ENCODE measurements around the gene TEX13A. TPM values are rescaled to one million over a fixed set of nuclear protein-coding genes. Genes with fewer than 3 reads are reported as not detected.

The TEX13A gene
- polyA plus RNA-seq, 1 donor (not counting 4 experiments of a cell fraction or from before 2014, with no cell fraction given): not detected

DNA sequence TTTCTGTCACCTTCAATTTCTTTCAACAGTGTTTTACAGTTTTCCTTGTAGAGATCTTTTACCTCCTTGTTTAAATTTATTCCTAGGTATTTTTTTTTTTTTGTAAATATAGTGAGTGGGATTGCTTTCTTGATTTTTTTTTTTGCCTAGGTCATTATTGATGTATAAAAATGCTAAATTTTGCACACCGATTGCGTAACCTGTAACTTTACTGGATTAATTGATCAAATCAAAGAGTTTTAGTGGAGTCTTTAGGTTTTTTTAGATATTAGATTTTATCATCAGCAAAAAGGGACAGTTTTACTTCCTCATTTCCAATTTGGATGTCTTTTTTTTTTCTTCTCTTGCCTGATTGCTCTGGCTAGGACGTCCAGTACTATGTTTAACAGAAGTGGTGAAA, 40.9 kb downstream of the TEX13A start:
- Histone ChIP-seq H3K27ac (ENCODE audit: control insufficient read depth, insufficient read depth, low read length) (no peak overlapping the region), H4K20me1 (ENCODE audit: control insufficient read depth, extremely low read depth, insufficient read depth, low read length) (no peaks in the 10 kb centered on the region), H3K9me3 (ENCODE audit: control insufficient read depth, low read depth, low read length) (no peaks in the 10 kb centered on the region), H3K4me3 (ENCODE audit: control insufficient read depth in 2 of 3, extremely low read depth in 1 of 3, insufficient read depth in 2 of 3, low read depth in 1 of 3, low read length in 3 of 3) (no peak overlapping the region), H2AFZ (ENCODE audit: control insufficient read depth, low read length) (no peak overlapping the region), H3K79me2 (ENCODE audit: control insufficient read depth, insufficient read depth, low read length) (no peaks in the 10 kb centered on the region), H3K4me2 (ENCODE audit: control insufficient read depth, extremely low read depth, insufficient read depth, low read depth, low read length) (no peak overlapping the region), H3K9ac (ENCODE audit: control insufficient read depth, extremely low read depth, insufficient read depth, low read length) (no peak overlapping the region), H3K27me3 (ENCODE audit: control insufficient read depth, extremely low read depth, insufficient read depth, low read length) (no peaks in the 10 kb centered on the region), H3K9me1 (ENCODE audit: control insufficient read depth, extremely low read depth, insufficient read depth, low read length) (no peaks in the 10 kb centered on the region), H3K4me1 (ENCODE audit: control insufficient read depth, extremely low read depth, insufficient read depth, low read length) (no peaks in the 10 kb centered on the region), H3K36me3 (ENCODE audit: control insufficient read depth in 2 of 2, extremely low read depth in 1 of 2, insufficient read depth in 2 of 2, low read length in 2 of 2) (no peaks in the 10 kb centered on the region)
- dilution Hi-C loops (cut with MboI; ENCODE audit: extremely low pct_ligation_motif_present, low sequenced_read_pairs): no loop called here
- DNase-seq (ENCODE audit: low read depth, low spot score): no peak
- no peak for FAIRE-seq
- TF ChIP-seq EZH2 (IDR thresholded peaks at IDR 0.05; ENCODE audit: low read length): no peak
- TF ChIP-seq, protein P1, sequence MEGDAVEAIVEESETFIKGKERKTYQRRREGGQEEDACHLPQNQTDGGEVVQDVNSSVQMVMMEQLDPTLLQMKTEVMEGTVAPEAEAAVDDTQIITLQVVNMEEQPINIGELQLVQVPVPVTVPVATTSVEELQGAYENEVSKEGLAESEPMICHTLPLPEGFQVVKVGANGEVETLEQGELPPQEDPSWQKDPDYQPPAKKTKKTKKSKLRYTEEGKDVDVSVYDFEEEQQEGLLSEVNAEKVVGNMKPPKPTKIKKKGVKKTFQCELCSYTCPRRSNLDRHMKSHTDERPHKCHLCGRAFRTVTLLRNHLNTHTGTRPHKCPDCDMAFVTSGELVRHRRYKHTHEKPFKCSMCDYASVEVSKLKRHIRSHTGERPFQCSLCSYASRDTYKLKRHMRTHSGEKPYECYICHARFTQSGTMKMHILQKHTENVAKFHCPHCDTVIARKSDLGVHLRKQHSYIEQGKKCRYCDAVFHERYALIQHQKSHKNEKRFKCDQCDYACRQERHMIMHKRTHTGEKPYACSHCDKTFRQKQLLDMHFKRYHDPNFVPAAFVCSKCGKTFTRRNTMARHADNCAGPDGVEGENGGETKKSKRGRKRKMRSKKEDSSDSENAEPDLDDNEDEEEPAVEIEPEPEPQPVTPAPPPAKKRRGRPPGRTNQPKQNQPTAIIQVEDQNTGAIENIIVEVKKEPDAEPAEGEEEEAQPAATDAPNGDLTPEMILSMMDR (optimal IDR thresholded peaks at IDR 0.05 in 1 of 3, IDR thresholded peaks at IDR 0.05 in 1 of 3, conservative IDR thresholded peaks at IDR 0.05 in 1 of 3; ENCODE audit: extremely low read depth in 1 of 3, insufficient read depth in 2 of 3, low read length in 3 of 3): no peak

DNA sequence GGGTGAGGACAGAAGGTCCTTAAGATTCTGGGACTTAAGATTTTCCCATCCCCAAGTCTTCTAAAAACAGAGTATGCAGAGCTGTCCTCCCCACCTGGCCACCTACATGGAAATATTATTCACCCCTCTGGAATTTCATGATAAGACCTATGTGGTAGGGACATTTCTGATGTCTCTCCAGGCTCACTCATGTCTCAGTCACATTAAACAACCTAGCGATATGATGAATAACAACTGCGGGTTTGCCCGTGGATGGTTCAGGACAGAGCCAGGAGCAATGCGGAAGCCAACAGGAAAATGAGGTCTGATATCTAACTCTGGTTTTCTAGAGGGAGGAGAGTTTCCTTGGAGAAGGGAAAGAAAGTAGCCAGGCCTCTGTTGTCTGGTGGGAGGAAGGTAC, 47.4 kb downstream of the TEX13A start:
- DNase-seq (ENCODE audit: low read depth, low spot score) (no peak), FAIRE-seq (no peak)
- no peak overlapping the region for H3K27ac ChIP-seq (ENCODE audit: control insufficient read depth, insufficient read depth, low read length)
- H3K27me3 ChIP-seq (ENCODE audit: control insufficient read depth, extremely low read depth, insufficient read depth, low read length): peaks cover 6% of the 10 kb centered on the region
- no peaks in the 10 kb centered on the region for H4K20me1 ChIP-seq (ENCODE audit: control insufficient read depth, extremely low read depth, insufficient read depth, low read length)
- no peaks in the 10 kb centered on the region for H3K4me1 ChIP-seq (ENCODE audit: control insufficient read depth, extremely low read depth, insufficient read depth, low read length)
- dilution Hi-C loops (cut with MboI; ENCODE audit: extremely low pct_ligation_motif_present, low sequenced_read_pairs): no loop called here
- no peak overlapping the region for H3K4me3 ChIP-seq (ENCODE audit: control insufficient read depth in 2 of 3, extremely low read depth in 1 of 3, insufficient read depth in 2 of 3, low read depth in 1 of 3, low read length in 3 of 3)
- no peaks in the 10 kb centered on the region for H3K9me3 ChIP-seq (ENCODE audit: control insufficient read depth, low read depth, low read length)
- TF ChIP-seq EZH2 (IDR thresholded peaks at IDR 0.05; ENCODE audit: low read length): no peak
- TF ChIP-seq, protein P1 (optimal IDR thresholded peaks at IDR 0.05 in 1 of 3, IDR thresholded peaks at IDR 0.05 in 1 of 3, conservative IDR thresholded peaks at IDR 0.05 in 1 of 3; ENCODE audit: extremely low read depth in 1 of 3, insufficient read depth in 2 of 3, low read length in 3 of 3): no peak
- H3K9me1 ChIP-seq (ENCODE audit: control insufficient read depth, extremely low read depth, insufficient read depth, low read length): no peaks in the 10 kb centered on the region
- H3K79me2 ChIP-seq (ENCODE audit: control insufficient read depth, insufficient read depth, low read length): no peaks in the 10 kb centered on the region
- H3K9ac ChIP-seq (ENCODE audit: control insufficient read depth, extremely low read depth, insufficient read depth, low read length): no peak overlapping the region
- no peaks in the 10 kb centered on the region for H3K36me3 ChIP-seq (ENCODE audit: control insufficient read depth in 2 of 2, extremely low read depth in 1 of 2, insufficient read depth in 2 of 2, low read length in 2 of 2)
- H3K4me2 ChIP-seq (ENCODE audit: control insufficient read depth, extremely low read depth, insufficient read depth, low read depth, low read length): no peak overlapping the region
- H2AFZ ChIP-seq (ENCODE audit: control insufficient read depth, low read length): no peak overlapping the region
